Subcutaneous adipose tissue (tissue), 4 donors: ENCODE results near the gene KRTAP4-9. TPM values are rescaled to one million over a fixed set of nuclear protein-coding genes. Genes with fewer than 3 reads are reported as not detected.

Experiments used
- total RNA-seq, 4 donors: library from RNA; depleted of rRNA; stranded (reverse); fragments of >200 nt; gene quantifications; one replicate each; pipeline ENCODE4 v1.1.0, GENCODE V29; 2016
- TF ChIP-seq, protein P1 (sequence below): fragments of 450-650 bp; IDR thresholded peaks from one replicate; pipeline ENCODE4 v1.5.1; 2016; ENCODE audit warnings: low read depth, mild to moderate bottlenecking, control low read depth, antibody characterized with exemption, moderate library complexity

KRTAP4-9 gene
- total RNA-seq, 4 donors from 2014 or later, result not detected

DNA sequence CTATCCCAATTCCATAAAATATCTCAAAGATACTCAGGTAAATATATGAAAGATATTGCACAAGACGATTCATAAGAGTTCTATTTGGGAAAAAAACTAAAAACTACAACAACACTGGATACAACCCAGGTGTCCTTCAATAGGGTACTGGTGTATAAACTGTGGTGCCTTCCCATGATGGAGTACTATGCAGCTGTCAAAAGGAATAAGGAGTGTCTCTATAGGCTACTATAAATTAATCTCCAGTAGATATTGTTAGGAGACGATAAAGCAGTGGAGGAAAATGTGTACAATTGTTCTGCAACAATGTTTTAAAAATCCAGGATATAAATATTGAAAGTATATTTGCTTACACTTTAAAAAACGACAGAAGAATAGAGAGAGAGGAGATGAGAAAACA is 21.2 kb downstream of the KRTAP4-9 start:
- TF ChIP-seq, protein P1, sequence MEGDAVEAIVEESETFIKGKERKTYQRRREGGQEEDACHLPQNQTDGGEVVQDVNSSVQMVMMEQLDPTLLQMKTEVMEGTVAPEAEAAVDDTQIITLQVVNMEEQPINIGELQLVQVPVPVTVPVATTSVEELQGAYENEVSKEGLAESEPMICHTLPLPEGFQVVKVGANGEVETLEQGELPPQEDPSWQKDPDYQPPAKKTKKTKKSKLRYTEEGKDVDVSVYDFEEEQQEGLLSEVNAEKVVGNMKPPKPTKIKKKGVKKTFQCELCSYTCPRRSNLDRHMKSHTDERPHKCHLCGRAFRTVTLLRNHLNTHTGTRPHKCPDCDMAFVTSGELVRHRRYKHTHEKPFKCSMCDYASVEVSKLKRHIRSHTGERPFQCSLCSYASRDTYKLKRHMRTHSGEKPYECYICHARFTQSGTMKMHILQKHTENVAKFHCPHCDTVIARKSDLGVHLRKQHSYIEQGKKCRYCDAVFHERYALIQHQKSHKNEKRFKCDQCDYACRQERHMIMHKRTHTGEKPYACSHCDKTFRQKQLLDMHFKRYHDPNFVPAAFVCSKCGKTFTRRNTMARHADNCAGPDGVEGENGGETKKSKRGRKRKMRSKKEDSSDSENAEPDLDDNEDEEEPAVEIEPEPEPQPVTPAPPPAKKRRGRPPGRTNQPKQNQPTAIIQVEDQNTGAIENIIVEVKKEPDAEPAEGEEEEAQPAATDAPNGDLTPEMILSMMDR, result no peak

DNA sequence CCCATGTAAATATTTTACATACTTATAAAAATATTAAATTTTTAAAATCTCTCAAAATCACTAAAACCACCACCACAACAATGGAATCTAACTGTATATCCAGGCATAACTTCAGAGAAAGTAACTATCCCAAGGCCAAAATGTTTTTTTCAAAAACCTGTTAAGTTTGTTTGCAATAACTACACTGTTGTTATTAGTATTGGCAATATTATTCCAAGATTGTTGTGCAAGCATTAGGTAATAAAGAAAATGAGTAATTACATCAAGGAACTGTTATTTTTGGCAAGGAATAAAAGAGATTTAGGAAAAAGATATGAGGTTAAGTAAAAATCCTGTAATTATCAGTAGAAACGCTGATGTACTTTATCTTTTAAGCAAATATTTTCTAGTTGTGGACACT is 22.2 kb downstream of the KRTAP4-9 start:
- TF ChIP-seq, protein P1, result no peak

DNA sequence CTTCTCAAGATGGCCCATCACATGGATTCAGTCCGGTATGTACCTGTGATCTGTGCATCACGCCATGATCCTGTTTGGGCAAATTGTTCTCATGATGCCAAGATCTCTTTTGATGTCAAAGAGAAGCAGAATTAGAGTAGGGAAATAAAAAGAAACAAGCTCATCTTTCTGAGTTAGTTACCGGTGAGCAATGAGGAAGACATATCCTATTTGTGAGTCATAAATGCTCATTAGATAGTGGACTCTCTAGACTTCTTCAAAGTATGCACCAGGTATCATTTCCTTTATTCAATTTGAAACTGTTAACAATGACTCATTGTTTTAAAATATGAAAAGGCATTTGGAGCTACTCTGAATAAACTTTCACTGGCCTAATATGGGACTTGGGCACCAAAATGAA is 26.8 kb downstream of the KRTAP4-9 start:
- TF ChIP-seq, protein P1, result no peak

DNA sequence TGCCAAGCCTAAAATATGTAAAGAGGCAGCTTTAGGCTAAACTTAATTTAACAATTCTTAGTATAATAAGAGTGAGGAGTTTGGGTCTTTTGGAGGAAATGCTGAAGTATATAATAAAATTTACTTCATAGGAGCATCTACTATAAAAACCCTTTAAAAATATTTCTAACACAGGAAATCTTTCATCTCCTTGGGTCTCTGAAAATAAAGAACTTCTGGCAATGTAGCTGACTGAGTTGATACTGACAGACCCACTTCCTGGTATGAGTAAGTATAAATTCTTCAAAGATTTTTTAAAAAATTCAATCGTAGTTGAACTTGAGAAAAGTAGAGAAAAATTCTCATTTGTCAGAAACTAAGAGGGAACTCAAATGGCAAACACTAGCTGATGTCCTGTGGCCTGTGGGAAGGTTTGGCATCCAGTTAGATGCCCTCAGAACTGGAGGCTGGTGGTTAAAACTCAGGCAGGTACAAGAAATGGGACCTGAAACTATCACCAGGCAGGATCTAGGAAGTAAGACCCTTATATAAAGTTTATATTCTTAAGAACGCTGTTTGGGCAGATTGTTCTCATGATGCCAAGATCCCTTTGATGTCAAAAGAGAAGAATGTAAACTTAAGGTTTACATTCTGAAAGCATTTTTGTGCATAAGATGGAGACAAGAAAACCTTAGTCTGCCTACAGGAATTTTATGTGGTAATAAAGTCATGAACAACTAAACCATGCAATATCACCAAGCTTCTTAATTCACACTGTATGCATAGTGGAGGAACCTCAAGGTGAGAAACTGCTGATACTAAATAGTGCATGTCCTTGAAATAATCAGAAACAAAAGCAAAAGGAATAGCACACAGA is 28.9 kb downstream of the KRTAP4-9 start:
- TF ChIP-seq, protein P1, result no peak

DNA sequence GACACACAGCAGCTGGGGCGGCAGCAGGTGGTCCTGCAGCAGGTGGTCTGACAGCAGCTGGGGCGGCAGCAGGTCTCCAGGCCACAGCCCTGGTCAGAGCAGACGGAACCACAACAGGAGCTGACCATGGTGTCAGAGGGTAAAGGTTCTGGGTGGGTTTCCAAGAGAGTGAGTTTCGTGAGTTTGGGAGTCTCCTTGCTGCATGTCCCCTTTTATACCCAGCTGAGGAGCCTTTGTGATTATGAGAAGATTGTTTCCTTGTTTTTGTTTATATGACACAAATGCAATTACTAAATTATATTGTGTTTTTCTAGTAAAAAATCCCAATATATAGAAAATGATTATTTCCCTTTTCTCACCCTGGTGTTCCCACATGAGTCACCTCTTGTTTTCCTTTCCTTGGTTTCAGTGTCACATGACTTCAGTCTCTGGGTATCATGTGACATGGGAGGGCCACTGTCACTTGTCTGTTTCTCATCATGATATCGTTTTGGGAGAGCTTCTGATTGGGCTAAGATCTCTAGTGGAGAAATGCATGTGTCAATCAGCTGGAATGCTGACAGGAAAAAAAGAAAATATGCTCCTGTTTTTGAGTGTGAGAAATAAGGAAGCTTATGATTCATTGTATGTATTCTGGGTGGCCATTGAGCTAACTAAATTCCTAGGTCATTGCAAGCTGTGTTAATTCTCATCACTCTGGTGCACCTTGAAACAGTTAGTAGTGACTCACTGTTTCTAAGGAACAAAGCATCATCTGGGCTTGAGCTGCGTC is 35.4 kb downstream of the KRTAP4-9 start, which contains the start of gene KRTAP4-6:
TSS of gene KRTAP4-6 (minus strand) at position 185 of the 772 bp plus-strand sequence. CDS start at position 128, 57 bp downstream.
- TF ChIP-seq, protein P1, result no peak

DNA sequence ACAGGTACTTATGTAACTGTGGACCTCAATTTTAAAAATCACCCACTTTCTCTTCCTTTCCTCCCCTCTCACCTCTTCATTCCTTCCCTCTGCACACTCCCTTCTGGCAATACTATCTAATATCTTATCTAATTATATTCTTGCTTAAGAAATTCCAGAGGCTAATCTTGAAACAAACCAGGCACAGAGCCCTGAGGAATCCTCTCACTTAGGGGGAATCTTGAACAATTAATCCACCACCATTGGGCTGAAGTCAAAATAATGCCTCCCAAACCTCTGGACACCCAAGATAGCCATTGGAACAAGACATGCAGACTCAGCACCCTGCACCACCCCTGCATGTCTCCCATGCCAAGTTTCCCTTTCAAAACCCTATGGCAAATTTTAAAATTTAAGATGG is 36.2 kb downstream of the KRTAP4-9 start:
- TF ChIP-seq, protein P1, result no peak

DNA sequence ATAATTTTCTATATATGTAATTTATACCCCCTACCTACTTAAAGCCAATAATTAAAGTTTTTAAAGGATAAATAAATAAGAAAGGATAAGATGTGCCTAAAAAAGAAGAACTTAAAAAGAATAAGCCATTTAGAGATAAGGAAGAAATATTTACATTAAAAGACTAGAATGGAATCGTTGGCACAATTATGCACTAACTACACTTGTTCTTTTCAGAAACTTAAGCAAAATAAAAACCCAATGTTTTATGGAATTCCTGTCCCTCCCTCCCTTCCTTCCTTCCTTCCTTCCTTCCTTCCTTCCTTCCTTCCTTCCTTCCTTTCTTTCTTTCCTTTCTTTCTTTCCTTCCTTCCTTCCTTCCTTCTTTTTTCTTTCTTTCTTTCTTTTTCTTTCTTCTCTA is 39.7 kb downstream of the KRTAP4-9 start:
- TF ChIP-seq, protein P1, result no peak
